HG03354 (cell line): ENCODE measurements around the gene TAGLN3.

Experiments used
- ATAC-seq: cut with Tn5 transposase; IDR thresholded peaks from one replicate; pipeline ENCODE4 v1.9.1; 2021; ENCODE audit warnings: mild to moderate bottlenecking; ENCODE audit not compliant: unreplicated experiment, poor library complexity, severe bottlenecking

TAGLN3 gene

DNA sequence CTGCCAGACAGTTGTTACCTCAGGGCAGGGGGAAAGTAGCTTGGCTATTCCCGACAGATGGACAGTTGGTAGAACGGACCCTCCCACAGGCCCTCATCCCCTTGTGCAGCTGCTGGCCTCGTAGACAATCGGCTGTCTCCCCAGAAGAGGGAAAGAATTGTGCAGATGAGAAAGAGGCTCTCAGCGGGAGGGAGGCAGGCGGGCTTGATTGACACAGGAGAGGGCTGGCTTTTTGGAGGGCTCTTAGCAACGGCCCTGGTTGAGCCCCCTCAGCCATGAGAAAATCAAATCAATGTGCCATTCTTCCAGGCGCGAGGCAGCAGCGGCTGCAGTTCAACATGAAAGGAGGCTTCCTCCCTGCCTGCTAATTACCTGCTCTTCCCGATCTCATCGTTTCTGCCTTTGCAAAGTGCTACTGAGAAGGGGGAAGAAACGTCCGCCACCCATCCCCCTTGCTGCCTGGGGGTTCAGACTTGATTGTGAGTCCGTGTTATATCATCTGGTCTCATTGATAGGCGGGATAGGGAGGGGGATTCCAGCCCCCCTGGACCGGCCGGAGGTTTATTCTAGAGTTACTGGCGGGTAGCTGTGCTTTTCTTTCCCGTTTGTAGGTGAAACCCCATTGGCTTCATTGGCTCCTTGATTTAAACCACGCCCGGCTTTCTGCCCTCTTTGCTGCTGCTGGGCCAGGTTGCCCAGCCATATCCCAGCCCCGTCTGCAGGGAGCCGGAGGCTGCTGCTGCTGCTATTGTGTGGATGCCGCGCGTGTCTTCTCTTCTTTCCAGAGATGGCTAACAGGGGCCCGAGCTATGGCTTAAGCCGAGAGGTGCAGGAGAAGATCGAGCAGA is at the start of gene TAGLN3:
TSS of gene TAGLN3 (plus strand) at position 287 of the 848 bp plus-strand sequence. CDS start at position 788, 501 bp downstream.
- no peak for ATAC-seq

DNA sequence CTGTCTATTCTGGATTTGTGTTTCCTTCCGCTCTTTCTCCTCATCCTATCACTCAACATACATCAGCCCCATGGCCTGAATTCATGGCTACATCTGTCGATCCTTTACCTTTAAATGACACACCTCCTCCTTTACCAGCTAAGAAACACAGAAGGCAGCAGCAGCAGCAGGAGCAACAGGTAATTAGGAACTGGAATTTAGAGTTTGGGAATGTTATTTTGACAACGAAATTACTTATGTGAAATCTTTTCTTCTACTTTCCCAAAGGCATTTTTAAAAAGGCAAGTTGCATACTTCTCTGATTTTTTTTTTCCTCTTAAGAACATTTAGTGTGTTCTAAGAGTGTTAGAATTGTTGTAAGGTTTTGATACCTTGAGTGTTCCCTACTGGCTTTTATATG is 49.0 kb upstream of the TAGLN3 start:
- ATAC-seq: no peak

DNA sequence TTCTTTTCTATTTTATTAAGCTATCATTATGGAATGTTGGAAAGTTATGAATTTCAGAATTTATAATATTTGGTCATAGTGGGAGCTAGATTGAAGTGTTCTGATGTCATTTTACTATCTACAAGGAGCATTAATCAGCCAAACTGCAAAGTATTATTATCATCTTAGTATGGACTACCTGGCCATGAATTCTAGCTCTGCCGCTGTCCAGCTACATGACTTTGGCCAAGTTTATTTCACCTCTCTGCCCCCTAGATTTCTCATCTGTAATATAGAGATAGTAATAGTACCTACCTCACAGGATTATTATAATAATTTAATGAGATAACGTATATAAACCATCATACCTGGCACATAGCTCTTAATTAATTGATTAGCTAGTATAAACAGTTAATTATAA is 47.7 kb upstream of the TAGLN3 start:
- ATAC-seq: no peak

DNA sequence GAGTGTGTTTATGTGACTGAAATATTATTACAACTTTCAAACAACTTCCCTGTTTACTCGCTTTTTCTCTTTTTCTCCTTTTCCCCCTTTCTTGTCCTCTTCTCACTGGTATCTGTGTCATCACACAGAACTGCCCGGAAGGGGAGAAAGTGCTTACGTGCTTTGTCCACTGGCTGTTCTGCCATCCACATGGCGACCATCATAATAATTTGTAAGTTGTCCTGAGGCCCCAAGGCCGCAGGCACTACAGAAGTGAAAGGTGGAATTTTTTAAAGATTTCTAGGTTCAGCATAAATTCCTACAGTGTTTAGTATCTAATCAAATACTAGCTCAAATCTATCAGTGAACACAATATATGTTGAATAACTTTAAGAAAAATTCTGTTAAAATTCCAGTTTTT is 46.6 kb upstream of the TAGLN3 start:
- ATAC-seq: no peak

DNA sequence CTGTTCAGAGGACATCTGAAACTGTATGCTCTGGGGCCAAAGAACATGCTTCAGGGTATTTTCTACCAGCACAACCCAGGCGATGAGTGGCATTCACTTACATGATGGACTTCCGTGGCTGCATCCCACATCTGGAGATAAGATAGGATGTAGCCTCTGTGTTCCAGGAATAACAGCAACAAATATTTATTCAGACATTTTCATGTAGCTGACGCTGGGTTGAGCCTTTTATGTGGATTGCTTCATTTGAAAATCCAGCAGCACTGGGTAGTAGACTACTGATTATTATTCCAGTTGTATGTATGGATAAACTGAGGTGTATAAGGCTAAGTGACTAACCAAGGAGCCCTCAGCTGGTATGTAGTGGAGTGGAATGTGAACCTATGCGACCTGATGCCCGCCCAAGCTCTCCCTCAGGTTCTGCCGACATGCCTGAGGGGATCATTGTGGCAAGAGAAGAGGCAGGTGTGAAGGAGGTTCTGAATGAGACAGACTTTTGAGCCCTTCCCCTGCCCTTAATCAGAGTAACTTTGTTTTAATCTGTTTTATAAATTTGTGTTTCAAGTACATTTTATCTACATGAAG is 45.8 kb upstream of the TAGLN3 start:
- no peak for ATAC-seq

DNA sequence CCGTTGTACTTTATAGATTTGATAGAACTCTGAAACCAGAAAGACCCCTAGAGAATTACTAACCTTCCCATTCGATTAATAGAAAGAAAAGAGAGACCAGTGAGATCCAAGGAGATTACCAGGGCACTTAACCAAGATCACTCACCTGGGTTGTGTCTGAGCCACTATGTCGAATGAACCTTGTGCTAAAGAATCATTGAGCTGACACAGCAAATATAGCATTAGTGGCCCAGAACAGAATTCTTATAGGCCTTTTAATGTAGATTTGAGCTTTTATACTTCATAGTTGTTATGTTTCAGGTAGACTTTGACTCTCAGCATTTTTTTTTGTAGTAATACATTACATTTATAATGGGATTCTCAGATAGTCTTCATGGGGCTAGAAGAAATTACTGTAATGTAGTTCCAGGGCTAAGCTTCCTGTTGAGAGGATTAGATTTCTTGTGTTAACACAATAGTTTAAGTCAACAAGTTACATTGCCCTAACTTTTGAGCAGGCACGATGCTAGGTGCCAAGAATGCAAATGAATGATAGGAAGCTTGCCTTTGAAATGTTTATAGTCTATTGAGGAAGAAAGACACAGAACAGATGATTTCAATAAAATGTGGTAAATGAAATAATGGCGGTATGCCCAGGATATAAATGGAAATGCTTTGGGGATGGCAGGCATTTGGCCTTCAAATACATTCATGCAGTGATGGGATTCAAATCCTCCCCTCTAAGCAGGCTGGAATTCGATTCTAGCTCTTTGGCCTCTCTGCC is 44.3 kb upstream of the TAGLN3 start:
- ATAC-seq: no peak

DNA sequence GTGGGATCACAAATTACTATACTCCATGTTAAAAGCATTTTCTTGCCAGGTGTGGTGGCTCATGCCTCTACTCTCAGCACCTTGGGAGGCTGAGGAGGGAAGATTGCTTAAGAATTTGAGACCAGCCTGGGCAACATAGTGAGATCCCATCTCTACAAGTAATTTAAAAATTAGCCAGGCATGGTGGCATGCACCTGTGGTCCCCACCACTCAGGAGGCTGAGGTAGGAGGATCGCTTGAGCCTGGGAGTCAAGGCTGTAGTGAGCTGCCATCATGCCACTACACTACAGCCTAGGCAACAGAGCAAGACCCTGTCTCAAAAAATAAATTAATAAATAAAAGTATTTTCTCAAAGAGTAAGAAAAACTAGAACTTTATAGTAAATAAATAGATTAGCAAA is 42.8 kb upstream of the TAGLN3 start:
- ATAC-seq: no peak

DNA sequence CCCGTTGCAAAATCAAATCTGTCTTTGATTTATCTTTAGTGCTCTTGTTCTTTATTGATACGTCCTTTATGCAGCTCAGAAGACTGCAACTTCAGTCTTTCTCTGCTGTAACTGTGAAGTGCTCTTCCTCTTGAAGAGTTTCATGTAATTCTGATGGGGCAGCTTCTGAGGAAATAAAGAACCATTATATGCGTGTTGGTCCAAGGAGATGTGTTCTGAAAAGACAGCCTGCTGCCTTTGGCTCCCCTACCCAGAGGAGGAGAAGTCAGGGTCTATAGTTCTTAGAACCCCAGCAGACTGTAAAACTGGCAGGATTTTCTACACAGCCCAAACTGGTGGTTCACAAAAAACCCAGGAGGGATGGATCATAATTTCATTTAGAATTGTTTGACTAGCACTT is 42.3 kb upstream of the TAGLN3 start:
- ATAC-seq: no peak

DNA sequence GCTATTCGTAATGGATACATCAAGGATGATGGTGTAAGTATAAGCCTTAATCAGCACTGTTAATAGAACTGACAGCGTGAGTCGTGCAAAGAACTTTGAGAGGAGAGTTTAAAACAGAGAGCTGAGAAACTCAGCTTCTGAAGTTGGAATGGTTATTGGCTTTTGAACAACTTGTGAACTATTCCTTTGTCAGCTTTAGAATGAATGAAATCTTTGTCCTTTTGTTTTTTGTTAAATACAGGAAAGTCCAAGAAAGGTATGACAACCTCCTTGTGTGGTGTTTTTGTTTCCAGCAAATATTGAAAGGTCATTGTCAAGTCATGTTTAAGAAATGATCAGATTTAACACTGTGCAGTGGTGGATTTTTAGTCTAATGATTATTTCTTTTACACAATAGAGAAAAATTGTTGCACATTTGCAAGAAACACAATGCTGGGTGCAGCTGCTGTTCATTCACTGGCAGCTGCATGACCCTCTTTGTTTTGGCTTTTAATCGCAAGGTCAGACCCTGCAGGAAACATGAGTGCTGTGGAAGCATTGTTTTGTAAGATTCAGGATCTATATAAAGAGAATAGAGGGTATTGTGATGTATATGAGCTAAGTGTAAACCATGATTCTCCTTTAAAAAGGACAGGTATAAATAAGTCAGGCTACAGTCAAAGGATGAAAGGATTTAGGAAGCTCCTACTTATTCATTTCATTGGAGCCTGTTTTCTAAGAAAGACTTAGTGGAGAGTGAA is 41.6 kb upstream of the TAGLN3 start:
- ATAC-seq: no peak

DNA sequence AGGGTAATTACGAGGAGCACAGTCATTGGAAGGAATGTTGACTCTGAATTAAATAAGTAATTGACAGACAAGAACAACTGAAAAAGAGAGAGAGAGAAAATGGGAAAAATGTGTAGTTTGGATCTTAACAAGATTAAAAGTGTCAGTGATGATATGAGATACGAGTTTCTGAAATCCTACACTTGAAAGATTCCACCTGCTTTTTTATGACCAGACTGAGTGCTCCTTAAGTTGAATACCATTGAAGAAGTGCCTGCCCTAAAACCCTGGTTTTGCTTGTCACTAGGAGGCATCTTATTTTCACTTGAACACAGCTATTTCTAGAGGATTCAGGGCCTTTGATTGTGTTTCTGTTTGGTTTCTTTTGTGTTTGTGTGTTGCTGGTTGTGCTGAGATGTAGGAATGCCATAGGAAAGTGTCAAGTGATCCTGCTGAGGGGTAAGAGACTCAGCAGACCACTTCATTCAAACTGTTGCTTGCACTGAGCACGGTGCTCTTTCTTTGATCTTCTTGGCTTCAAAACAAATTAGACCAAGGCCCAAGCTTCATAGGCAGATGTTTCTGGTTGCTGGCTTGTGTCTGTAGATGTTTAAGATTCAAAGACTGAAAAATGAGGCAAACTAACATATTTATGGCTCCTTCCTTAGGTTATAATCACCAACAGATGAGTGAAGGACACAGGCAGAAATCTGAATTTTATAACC is 37.1 kb upstream of the TAGLN3 start:
- no peak for ATAC-seq

DNA sequence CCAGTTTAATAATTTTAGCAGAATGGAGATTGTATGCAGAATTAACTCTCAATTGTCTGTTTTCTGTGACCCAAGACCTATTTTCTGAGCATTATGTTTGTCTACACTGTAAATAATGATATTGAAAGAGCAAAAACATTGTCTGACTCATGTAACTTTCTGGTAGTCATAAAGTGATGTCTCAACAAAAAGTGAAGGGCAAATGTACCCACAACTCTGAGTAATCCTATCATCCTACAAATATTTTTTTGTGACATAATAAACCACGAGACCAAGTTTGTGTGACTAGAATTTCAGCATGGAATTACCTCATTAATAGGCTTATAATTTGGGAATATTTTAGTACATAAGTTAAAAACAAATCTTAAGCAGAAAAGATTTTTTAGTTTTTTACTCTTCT is 35.3 kb upstream of the TAGLN3 start:
- ATAC-seq: no peak

DNA sequence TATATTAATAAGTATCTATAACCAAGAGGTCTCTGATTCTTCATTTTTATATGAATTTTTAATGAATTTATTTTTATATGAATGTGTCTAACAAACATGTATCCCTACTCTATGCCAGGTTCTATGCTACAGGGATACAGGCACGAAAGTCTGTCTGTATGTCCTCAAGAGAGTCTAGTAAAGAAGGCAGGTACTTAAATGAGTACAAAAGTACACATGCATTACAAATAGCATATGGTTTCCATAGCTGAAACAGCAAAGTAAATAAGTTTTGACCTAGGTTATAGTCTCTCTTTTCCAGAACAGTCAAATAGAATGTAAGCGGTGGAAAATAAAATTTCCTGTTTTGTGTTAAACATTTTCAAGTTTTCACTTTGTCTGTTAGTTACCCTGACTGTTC is 33.2 kb upstream of the TAGLN3 start:
- ATAC-seq: no peak

DNA sequence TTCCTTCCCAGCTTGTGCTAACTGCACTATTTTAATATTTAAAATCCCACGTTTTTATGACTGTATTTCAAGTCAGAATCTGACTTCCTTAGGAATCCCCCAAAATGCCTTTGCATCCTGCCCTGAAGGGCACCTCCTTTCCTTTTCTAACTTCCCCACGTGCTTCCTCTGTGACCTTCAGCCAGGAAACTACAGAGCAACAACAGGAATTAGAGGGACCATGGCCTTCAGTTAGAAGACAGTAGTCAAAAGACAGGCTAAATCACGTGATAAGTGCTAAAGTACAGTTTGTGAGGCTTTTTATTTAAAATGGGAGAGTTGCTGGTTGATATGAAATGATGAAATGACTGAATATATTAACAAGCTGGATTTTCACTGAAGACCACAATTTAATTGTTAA is 31.7 kb upstream of the TAGLN3 start:
- no peak for ATAC-seq

DNA sequence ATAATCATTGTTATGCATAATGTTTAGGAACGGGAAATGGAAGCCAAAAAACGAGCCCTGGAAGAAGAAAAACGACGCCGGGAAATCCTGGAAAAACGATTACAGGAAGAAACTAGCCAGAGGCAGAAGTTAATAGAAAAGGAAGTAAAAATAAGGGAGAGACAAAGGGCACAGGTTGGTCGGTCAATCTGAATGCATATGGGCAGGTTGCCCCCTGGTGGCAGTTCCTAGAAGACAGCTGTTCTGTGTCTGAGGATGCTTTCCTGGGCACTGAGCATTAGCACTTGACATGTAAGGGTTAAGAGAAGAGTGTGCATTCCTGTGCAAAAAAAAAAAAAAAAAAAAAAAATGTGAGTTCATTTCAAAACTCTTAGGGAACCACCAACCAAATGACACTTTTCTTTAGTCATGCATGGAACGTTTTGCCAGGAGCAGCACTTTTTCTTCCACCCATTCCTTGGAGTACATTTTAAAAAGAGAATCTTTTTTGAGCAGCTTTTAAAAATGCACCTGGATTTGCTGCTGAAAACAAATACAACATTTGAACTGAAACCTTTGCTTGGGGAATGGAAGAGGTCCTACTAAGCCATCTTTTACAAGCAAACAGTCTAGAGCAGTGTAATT is 31.0 kb upstream of the TAGLN3 start:
- ATAC-seq: peak; percentile 98

DNA sequence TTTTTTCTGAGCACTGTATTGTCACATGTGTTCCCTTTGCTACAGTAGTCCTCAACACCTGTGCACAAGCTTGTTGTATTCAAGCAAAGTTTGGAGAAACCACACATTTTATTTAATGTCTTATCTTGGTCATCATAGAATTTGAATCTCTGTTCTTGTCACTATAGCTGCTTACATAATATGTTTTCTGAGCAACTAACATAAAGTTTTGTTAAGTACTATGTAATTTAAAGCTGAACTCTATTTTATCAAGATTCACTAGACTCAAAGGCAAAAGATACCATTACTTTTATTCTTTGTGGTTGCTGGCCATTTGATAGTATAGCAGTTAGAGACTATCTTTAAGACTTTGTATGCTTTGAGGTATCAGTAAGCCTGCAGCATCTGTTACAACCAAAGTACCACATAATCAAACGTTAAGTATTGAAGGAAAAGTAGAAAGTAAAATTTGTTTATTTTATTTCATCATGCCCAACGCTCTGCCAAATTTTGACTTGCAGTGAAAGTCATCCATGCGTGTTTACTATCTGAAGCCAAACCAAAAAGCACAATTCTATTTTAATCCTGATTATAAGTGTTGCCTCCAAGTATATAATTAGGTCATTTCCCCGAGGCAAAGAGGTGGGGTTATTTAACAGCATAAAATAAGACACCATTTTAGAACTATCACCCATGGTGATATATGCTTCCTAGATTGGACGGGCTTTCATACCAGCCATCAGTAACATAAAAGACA is 30.2 kb upstream of the TAGLN3 start:
- ATAC-seq: no peak

DNA sequence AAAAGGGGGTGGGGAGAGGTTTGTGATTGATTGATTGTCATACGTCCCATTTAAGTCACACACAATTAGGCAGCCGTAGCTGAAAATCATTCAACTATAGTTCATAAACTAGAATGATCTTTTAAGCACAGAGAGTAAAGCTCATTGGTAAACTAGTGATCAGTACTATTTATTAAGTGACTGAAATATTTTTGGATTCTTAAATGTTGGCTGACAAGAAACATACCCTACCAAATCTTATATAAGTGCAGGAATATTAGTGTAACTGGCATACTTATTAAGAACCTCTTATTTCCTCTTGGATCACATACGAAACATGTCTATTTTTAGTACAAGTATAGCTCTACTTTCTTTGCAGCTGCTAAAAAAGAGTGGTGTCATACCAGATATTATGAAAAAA is 28.3 kb upstream of the TAGLN3 start:
- ATAC-seq: no peak

DNA sequence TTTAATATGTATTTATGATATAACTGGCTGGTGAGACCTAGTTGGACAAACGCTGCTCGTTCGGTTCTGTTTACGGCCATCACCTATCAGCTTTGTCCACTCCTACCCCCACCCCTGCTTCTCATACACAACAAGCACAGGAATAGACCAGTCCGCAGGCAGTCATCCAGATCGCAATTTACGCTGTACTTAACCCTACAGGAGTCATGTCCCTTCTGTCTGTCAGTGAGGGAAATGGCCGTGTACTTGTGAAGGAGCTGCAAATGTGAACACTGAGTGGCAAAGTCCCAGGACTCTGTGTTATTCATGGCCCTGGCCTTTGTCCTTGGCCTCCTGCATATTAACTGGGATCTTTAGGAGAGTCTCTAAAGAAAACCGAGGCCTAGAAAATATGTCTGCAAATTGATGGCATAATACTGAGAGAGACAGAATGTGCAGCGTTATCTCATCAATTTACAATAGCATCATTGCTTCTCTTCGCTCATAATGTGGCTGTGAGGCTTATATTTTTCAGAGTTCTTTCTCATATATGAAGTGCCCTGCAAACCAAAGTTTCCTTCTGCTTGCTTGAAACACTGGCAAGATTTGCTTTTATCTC is 27.1 kb upstream of the TAGLN3 start:
- ATAC-seq: no peak

DNA sequence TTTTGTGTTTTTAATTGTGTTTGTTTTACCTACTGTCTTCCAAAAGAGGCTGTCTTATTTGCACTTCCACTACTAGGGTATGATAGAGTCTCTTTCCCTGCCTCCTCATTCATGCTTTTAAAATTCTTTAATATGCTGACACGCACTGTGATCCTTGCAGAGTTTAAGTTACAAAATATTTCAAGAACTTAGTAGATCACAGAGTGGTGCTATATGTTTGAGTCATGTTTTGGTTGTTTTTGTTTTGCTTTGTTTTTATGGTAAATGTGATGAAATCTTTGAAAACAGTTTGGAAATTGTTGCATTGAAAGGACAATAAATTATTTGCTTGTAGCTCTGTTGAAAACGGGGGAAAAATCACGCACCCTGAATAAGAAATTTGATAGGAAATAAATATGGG is 25.8 kb upstream of the TAGLN3 start:
- ATAC-seq: no peak
